HT-29 (cell line): ENCODE results near the gene ATP9A. TPM values are rescaled to one million over a fixed set of nuclear protein-coding genes. Genes with fewer than 3 reads are reported as not detected.
"Not testable (repeated sequence)": the region's sequence is repeated elsewhere in the genome, so short reads cannot be mapped to it uniquely, and the experiment has no call there.

Experiments
- DNase-seq: peaks from one replicate; pipeline ENCODE4 v3.0.0-alpha.2; 2015; ENCODE audit warnings: low spot score
- total RNA-seq: library from RNA; depleted of rRNA; stranded (reverse); fragments of >200 nt; shearing (Covaris generic); gene quantifications from 2 replicates; pipeline ENCODE4 v1.2.3, GENCODE V29; 2014

The ATP9A gene
- total RNA-seq, 1 experiment from 2014 or later, result 70.3 TPM

GRCh38 chr20:51792960-51793359, 24.8 kb upstream of the ATP9A start:
- no peak for DNase-seq

- DNase-seq, result no peak
These were observed 23.4 kb upstream of the ATP9A start for GRCh38 chr20:51791626-51792025.

- no peak for DNase-seq
These were observed 22.1 kb upstream of the ATP9A start for GRCh38 chr20:51790256-51790655.

GRCh38 chr20:51789434-51789833, 21.2 kb upstream of the ATP9A start:
- no peak for DNase-seq

GRCh38 chr20:51788822-51789221, 20.6 kb upstream of the ATP9A start:
- DNase-seq, result no peak

- no peak for DNase-seq
These were observed 16.1 kb upstream of the ATP9A start for GRCh38 chr20:51784299-51784698.

GRCh38 chr20:51778229-51778759, 10.1 kb upstream of the ATP9A start:
- not testable (repeated sequence) for DNase-seq

- DNase-seq, result no peak
These were observed 7.1 kb upstream of the ATP9A start for GRCh38 chr20:51775241-51775640.

- no peak for DNase-seq
These were observed 4.0 kb upstream of the ATP9A start for GRCh38 chr20:51772236-51772635.

GRCh38 chr20:51769976-51770615, 1.9 kb upstream of the ATP9A start:
- DNase-seq, result no peak

GRCh38 chr20:51768759-51769517, 748 bp upstream of the ATP9A start:
- peak; percentile 49 for DNase-seq

- peak; percentile 99 for DNase-seq
These were observed 960 bp downstream of the ATP9A start for GRCh38 chr20:51766994-51767866.

- DNase-seq, result not testable (repeated sequence)
These were observed 2.8 kb downstream of the ATP9A start for GRCh38 chr20:51765381-51765780.

- no peak for DNase-seq
These were observed 4.1 kb downstream of the ATP9A start for GRCh38 chr20:51763965-51764602.

GRCh38 chr20:51760905-51761546, 7.2 kb downstream of the ATP9A start:
- peak; percentile 89 for DNase-seq

GRCh38 chr20:51759769-51760510, 8.2 kb downstream of the ATP9A start:
- no peak for DNase-seq

- DNase-seq, result no peak
These were observed 9.1 kb downstream of the ATP9A start for GRCh38 chr20:51758978-51759544.

GRCh38 chr20:51757226-51757625, 11.0 kb downstream of the ATP9A start:
- no peak for DNase-seq

- no peak for DNase-seq
These were observed 11.5 kb downstream of the ATP9A start for GRCh38 chr20:51756653-51757052.

- not testable (repeated sequence) for DNase-seq
These were observed 15.0 kb downstream of the ATP9A start for GRCh38 chr20:51753220-51753619.
